Hepatic stellate cell (primary cell): ENCODE data around the gene MSL3.

Experiments
- DNase-seq: peaks from one replicate; pipeline ENCODE4 v3.0.0; 2011; ENCODE audit warnings: low spot score

MSL3 gene

GRCh38 chrX:11759172-11759460, 1.1 kb downstream of the MSL3 start:
- no peak for DNase-seq

GRCh38 chrX:11759461-11760311, 1.6 kb downstream of the MSL3 start:
- peak; percentile 83 for DNase-seq

- DNase-seq, result no peak
Observed at GRCh38 chrX:11760958-11761357, 2.9 kb downstream of the MSL3 start.

- no peak for DNase-seq
Observed at GRCh38 chrX:11764602-11765067, 6.6 kb downstream of the MSL3 start.

GRCh38 chrX:11765449-11765848, 7.4 kb downstream of the MSL3 start:
- DNase-seq, result no peak

- no peak for DNase-seq
Observed at GRCh38 chrX:11766487-11766886, 8.4 kb downstream of the MSL3 start.

- no peak for DNase-seq
Observed at GRCh38 chrX:11768039-11768438, 10.0 kb downstream of the MSL3 start.

GRCh38 chrX:11770320-11770719, 12.3 kb downstream of the MSL3 start:
- DNase-seq, result peak; percentile 69

GRCh38 chrX:11778230-11778629, 20.2 kb downstream of the MSL3 start:
- DNase-seq, result no peak

- DNase-seq, result no peak
Observed at GRCh38 chrX:11781133-11781532, 23.1 kb downstream of the MSL3 start.

GRCh38 chrX:11781734-11782370, 23.8 kb downstream of the MSL3 start:
- no peak for DNase-seq

- DNase-seq, result no peak
Observed at GRCh38 chrX:11784543-11784942, 26.5 kb downstream of the MSL3 start.

GRCh38 chrX:11786862-11787261, 28.8 kb downstream of the MSL3 start:
- no peak for DNase-seq

- DNase-seq, result peak; percentile 38
Observed at GRCh38 chrX:11787564-11787963, 29.5 kb downstream of the MSL3 start.

GRCh38 chrX:11789809-11790208, 31.8 kb downstream of the MSL3 start:
- DNase-seq, result no peak

- no peak for DNase-seq
Observed at GRCh38 chrX:11791090-11791489, 33.1 kb downstream of the MSL3 start.

- no peak for DNase-seq
Observed at GRCh38 chrX:11791537-11791936, 33.5 kb downstream of the MSL3 start.

- no peak for DNase-seq
Observed at GRCh38 chrX:11792461-11793421, 34.7 kb downstream of the MSL3 start.

- DNase-seq, result no peak
Observed at GRCh38 chrX:11793734-11794133, 35.7 kb downstream of the MSL3 start.

GRCh38 chrX:11813341-11813740, 55.3 kb downstream of the MSL3 start:
- DNase-seq, result no peak
